ENCODE results near the gene KCNH5.
"Not testable (repeated sequence)": the region's sequence is repeated elsewhere in the genome, so short reads cannot be mapped to it uniquely, and the experiment has no call there.

The KCNH5 gene

DNA sequence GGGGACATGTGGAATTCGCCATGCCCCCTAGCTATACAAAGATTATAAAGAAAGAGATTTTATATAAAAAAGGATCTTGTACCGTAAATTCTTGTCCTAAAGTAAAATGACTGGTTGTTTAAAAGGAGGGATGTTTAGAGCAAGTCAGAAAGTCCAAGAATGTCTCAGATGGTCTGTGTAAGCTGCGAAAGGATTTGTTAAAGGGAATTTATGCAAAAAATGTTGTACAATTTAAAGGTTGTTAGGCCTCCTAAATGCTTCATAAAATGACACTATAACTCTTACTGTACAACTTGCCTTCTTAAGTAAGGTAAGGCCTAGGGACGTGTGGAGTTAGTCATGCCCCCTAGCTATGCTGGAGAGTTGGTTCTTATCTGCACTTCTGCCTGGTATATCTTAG, 237.6 kb downstream of the KCNH5 start:
- WGBS, result 78% methylated on average over 3 of the region's 4 CpGs
- Histone ChIP-seq H3K27ac (ENCODE audit: low read depth, low read length) (no peak overlapping the region), H3K9me3 (ENCODE audit: insufficient read depth, low read depth, low read length) (peaks cover 31% of the 10 kb centered on the region), H3K27me3 (ENCODE audit: insufficient read depth, low read length) (no peaks in the 10 kb centered on the region), H3K4me1 (ENCODE audit: insufficient read depth, low read length) (no peaks in the 10 kb centered on the region), H3K36me3 (ENCODE audit: insufficient read depth, low read length) (no peaks in the 10 kb centered on the region), H3K9ac (ENCODE audit: low read depth, low read length) (no peak overlapping the region), H3K4me3 (ENCODE audit: low read length) (no peak overlapping the region)

DNA sequence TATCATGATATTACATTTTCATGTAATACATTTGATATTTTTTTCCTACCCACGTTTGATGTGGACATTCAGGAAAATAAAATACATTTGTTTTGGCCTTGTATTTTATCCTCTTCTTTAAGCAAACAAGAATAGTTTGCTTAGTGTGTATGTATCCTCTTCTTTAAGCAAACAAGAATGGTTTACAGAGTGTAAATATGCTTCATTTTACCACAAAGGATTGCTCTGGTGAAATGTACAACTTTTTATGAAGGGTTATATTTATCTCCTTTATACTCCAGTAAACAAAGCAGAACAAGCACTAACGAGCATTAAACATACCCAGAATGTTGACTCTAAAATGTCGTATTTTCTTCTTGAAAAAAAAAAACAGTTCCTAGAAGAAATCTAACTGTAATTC, 244.7 kb downstream of the KCNH5 start:
- 100% methylated on average over 2 of the region's 3 CpGs for WGBS
- H3K9me3 ChIP-seq (ENCODE audit: insufficient read depth, low read depth, low read length), result no peaks in the 10 kb centered on the region; the same call in 1 of the 2 replicates

DNA sequence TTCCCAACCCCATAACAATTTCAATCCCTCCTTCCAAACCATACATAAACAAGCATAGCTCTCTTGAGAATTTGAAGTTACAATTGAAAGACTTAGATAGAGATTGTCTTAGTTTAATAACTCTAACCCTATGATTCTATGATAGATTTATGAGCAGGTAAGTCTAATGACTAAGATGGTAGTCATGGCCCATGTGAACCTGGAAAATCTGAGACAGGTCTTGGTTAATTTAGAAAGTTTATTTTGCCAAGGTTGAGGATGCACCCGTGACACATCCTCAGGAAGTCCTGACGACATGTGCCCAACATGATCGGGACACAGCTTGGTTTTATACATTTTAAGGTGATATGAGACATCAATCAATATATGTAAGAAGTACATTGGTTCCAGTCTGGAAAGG, 248.8 kb downstream of the KCNH5 start:
- Histone ChIP-seq H3K9ac (ENCODE audit: low read depth, low read length) (no peak overlapping the region), H3K27me3 (ENCODE audit: insufficient read depth, low read length) (no peaks in the 10 kb centered on the region), H3K9me3 (ENCODE audit: insufficient read depth, low read depth, low read length) (peaks cover 3% of the 10 kb centered on the region; the same call in 1 of the 2 replicates), H3K4me1 (ENCODE audit: insufficient read depth, low read length) (no peaks in the 10 kb centered on the region), H3K36me3 (ENCODE audit: insufficient read depth, low read length) (no peaks in the 10 kb centered on the region), H3K4me3 (ENCODE audit: low read length) (no peak overlapping the region), H3K27ac (ENCODE audit: low read depth, low read length) (no peak overlapping the region)
- WGBS, result over 99% methylated on average over 3 of the region's 3 CpGs

More for the DNA sequence above, 244.7 kb downstream of the KCNH5 start:
- Histone ChIP-seq H3K27ac (ENCODE audit: low read depth, low read length) (no peak overlapping the region), H3K4me3 (ENCODE audit: low read length) (no peak overlapping the region), H3K36me3 (ENCODE audit: insufficient read depth, low read length) (no peaks in the 10 kb centered on the region), H3K9ac (ENCODE audit: low read depth, low read length) (no peak overlapping the region), H3K4me1 (ENCODE audit: insufficient read depth, low read length) (no peaks in the 10 kb centered on the region), H3K27me3 (ENCODE audit: insufficient read depth, low read length) (no peaks in the 10 kb centered on the region)

DNA sequence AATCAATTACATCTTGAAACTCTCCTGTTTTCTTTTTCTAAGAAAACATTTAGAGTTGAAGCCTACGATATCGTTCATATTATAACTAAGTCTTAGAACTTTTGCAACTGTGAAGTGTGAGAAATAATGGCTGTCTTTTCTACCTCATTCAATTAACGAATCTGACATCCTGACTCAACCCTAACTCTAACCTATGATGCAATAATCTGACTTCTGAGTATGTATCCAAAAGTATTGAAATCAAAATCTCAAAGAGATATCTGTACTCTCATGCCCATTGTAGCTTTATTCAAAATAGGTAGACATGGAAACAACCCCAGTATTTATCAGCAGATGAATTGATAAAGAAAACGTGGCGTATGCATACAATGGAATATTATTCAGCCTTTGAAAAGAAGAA, 252.7 kb downstream of the KCNH5 start:
- H3K27ac ChIP-seq (ENCODE audit: low read depth, low read length), result no peak overlapping the region
- H3K4me1 ChIP-seq (ENCODE audit: insufficient read depth, low read length), result no peaks in the 10 kb centered on the region
- H3K9ac ChIP-seq (ENCODE audit: low read depth, low read length), result no peak overlapping the region
- H3K9me3 ChIP-seq (ENCODE audit: insufficient read depth, low read depth, low read length), result peaks cover 24% of the 10 kb centered on the region
- no peak overlapping the region for H3K4me3 ChIP-seq (ENCODE audit: low read length)
- WGBS, result 87% methylated on average over 4 of the region's 5 CpGs
- no peaks in the 10 kb centered on the region for H3K36me3 ChIP-seq (ENCODE audit: insufficient read depth, low read length)
- no peaks in the 10 kb centered on the region for H3K27me3 ChIP-seq (ENCODE audit: insufficient read depth, low read length)

DNA sequence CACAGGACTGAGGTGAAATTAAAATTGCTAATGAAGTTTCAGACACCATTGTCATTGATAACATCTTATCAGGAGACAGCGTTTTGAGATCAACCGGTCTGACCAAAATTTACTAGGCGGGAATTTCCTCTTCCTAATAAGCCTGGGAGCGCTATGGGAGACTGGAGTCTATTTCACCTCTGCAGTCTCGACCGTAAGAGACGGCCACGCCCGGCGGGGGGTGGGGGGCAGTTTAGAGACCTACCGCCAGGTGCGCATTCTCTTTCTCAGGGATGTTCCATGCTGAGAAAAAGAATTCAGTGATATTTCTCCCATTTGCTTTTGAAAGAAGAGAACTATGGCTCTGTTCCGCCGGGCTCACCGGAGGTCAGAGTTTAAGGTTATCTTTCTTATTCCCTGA, 263.9 kb downstream of the KCNH5 start:
- H3K27me3 ChIP-seq (ENCODE audit: insufficient read depth, low read length); H3K9ac ChIP-seq (ENCODE audit: low read depth, low read length); H3K36me3 ChIP-seq (ENCODE audit: insufficient read depth, low read length); H3K9me3 ChIP-seq (ENCODE audit: insufficient read depth, low read depth, low read length); H3K4me3 ChIP-seq (ENCODE audit: low read length): not testable (repeated sequence)
- 67% methylated on average over 15 of the region's 15 CpGs for WGBS
- Histone ChIP-seq H3K4me1 (ENCODE audit: insufficient read depth, low read length) (peaks cover 14% of the 10 kb centered on the region), H3K27ac (ENCODE audit: low read depth, low read length) (peak overlapping the region; percentile 73; the same call in 1 of the 2 replicates)

DNA sequence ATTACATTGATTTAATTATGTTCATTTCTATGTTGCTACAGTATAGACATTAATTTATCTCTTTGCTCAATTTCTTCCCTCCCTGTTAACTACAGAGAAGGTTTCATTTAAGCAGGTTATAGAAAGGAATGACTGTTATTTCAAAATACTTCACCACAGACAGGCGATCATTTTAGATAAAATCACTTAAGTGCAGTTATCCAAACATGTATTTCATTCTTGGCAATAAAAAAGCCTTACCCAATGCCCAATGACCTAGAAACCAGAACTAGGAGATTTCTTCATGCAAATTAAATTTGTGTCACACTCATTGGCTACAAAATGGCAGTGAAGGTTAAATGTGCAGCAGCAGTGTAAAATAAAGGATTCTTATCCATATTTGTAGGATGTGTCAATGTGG, 266.4 kb downstream of the KCNH5 start:
- no peak overlapping the region for H3K9ac ChIP-seq (ENCODE audit: low read depth, low read length)
- peaks cover 8% of the 10 kb centered on the region; the same call in 1 of the 2 replicates for H3K27me3 ChIP-seq (ENCODE audit: insufficient read depth, low read length)
- H3K9me3 ChIP-seq (ENCODE audit: insufficient read depth, low read depth, low read length), result no peaks in the 10 kb centered on the region
- H3K4me3 ChIP-seq (ENCODE audit: low read length), result no peak overlapping the region
- no peak overlapping the region for H3K27ac ChIP-seq (ENCODE audit: low read depth, low read length)
- no peaks in the 10 kb centered on the region for H3K36me3 ChIP-seq (ENCODE audit: insufficient read depth, low read length)
- WGBS, result 90% methylated on average over 1 of the region's 1 CpG
- H3K4me1 ChIP-seq (ENCODE audit: insufficient read depth, low read length), result peaks cover 12% of the 10 kb centered on the region

DNA sequence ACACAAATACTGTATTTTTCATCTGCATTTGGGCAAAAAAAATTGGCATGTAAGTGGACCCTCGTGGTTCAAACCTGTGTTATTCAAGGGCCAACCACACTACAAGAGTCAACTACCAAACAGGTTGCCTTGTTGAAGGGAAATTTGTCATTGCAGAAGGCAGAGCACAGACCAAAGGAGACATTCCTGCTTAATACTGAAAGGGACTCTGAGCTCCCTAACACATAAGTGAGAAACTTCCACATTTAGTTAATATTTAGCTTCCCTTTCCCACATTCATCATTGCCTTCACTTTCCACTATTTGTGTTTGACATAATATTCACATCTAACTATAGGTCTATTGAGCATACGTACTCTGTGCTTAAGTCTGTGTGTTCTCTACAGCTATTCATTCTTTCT, 266.9 kb downstream of the KCNH5 start:
- Histone ChIP-seq H3K36me3 (ENCODE audit: insufficient read depth, low read length) (no peaks in the 10 kb centered on the region), H3K27ac (ENCODE audit: low read depth, low read length) (no peak overlapping the region), H3K4me1 (ENCODE audit: insufficient read depth, low read length) (peaks cover 12% of the 10 kb centered on the region), H3K4me3 (ENCODE audit: low read length) (no peak overlapping the region), H3K27me3 (ENCODE audit: insufficient read depth, low read length) (peaks cover 8% of the 10 kb centered on the region; the same call in 1 of the 2 replicates), H3K9me3 (ENCODE audit: insufficient read depth, low read depth, low read length) (no peaks in the 10 kb centered on the region), H3K9ac (ENCODE audit: low read depth, low read length) (no peak overlapping the region)
- WGBS, result 100% methylated on average over 2 of the region's 2 CpGs

DNA sequence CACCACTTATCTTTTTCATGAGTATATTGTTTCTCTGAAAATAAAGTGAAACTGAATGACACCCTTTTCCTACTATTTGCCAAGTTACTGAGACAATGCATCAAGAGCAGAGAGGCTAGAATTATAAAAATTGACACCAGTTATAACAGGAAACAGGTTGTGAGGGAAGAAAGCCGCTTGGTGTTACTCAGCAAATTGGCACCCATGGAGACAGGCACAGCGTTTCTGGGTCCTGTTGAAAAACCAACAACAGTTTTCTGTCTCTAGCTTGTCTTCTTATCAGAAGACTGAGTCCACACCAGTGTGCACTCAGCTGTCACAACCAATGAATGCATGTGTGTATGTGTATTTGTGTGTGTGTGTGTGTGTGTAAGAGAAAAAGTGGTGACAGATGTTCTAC, 267.7 kb downstream of the KCNH5 start:
- 96% methylated on average over 2 of the region's 2 CpGs for WGBS
- Histone ChIP-seq H3K9ac (ENCODE audit: low read depth, low read length) (no peak overlapping the region), H3K36me3 (ENCODE audit: insufficient read depth, low read length) (no peaks in the 10 kb centered on the region), H3K27ac (ENCODE audit: low read depth, low read length) (no peak overlapping the region), H3K9me3 (ENCODE audit: insufficient read depth, low read depth, low read length) (no peaks in the 10 kb centered on the region), H3K27me3 (ENCODE audit: insufficient read depth, low read length) (peaks cover 8% of the 10 kb centered on the region; the same call in 1 of the 2 replicates), H3K4me1 (ENCODE audit: insufficient read depth, low read length) (peaks cover 12% of the 10 kb centered on the region), H3K4me3 (ENCODE audit: low read length) (no peak overlapping the region)

DNA sequence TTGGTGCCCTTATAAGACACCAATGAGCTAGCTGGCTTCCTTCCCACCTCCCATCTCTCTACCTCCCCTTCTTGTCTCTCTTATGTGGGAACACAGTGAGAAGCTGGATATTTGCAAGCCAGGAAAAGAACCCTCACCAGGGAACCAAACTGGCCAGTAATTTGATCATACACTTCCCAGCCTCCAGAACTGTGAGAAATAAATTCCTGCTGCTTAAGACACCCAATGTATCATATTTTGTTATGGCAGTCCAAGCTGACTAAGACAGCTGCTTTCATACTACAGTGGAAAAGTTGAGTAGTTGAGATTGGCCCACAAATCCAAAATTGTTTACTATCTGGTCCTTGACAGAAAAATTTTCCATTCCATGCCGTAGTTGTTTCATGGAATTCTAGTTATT, 269.0 kb downstream of the KCNH5 start:
- Histone ChIP-seq H3K9ac (ENCODE audit: low read depth, low read length) (no peak overlapping the region), H3K4me3 (ENCODE audit: low read length) (no peak overlapping the region), H3K9me3 (ENCODE audit: insufficient read depth, low read depth, low read length) (no peaks in the 10 kb centered on the region), H3K27ac (ENCODE audit: low read depth, low read length) (no peak overlapping the region), H3K4me1 (ENCODE audit: insufficient read depth, low read length) (peaks cover 6% of the 10 kb centered on the region), H3K36me3 (ENCODE audit: insufficient read depth, low read length) (no peaks in the 10 kb centered on the region), H3K27me3 (ENCODE audit: insufficient read depth, low read length) (peaks cover 8% of the 10 kb centered on the region; the same call in 1 of the 2 replicates)
- WGBS, result 95% methylated on average over 1 of the region's 1 CpG

DNA sequence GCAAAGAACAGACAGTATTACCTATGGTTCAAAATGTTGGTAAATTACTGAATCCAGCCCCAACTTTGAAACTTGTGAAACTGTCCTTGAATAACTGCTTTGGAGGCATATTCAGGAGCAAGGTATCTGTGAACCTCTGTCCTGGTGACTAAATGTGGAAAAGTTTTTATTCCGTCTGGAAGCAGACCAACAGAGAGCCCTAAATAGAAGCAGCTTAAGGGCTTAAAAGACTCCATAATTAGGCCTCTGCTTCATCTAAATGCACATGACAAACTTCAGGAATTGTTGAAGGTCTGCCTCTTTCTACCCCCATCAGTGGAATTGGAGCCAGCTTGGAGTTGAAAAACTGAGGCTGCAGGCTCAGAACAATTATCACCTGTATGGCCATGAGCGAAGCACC, 276.5 kb downstream of the KCNH5 start:
- no peak overlapping the region for H3K4me3 ChIP-seq (ENCODE audit: low read length)
- WGBS, result 89% methylated on average over 2 of the region's 2 CpGs
- H3K27ac ChIP-seq (ENCODE audit: low read depth, low read length), result no peak overlapping the region
- no peak overlapping the region for H3K9ac ChIP-seq (ENCODE audit: low read depth, low read length)
- no peaks in the 10 kb centered on the region for H3K27me3 ChIP-seq (ENCODE audit: insufficient read depth, low read length)
- no peaks in the 10 kb centered on the region for H3K9me3 ChIP-seq (ENCODE audit: insufficient read depth, low read depth, low read length)
- H3K4me1 ChIP-seq (ENCODE audit: insufficient read depth, low read length), result no peaks in the 10 kb centered on the region
- H3K36me3 ChIP-seq (ENCODE audit: insufficient read depth, low read length), result no peaks in the 10 kb centered on the region

DNA sequence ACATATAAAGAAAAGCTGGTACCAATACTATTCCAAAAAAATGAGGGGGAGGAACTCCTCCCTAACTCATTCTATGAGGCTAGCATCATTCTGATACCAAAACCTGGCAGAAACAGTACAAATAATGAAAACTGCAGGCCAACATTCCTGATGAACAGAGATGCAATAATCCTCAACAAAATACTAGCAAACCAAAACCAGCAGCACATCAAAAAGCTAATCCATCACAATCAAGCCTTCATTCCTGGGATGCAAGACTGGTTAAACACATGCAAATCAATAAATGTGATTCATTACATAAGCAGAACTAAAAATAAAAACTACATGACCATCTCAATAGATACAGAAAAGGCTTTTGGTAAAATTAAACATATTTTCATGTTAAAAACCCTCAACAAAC, 281.3 kb downstream of the KCNH5 start:
- Histone ChIP-seq H3K27ac (ENCODE audit: low read depth, low read length) (no peak overlapping the region), H3K36me3 (ENCODE audit: insufficient read depth, low read length) (no peaks in the 10 kb centered on the region), H3K4me3 (ENCODE audit: low read length) (no peak overlapping the region), H3K4me1 (ENCODE audit: insufficient read depth, low read length) (peaks cover 10% of the 10 kb centered on the region), H3K9me3 (ENCODE audit: insufficient read depth, low read depth, low read length) (no peaks in the 10 kb centered on the region), H3K27me3 (ENCODE audit: insufficient read depth, low read length) (no peaks in the 10 kb centered on the region), H3K9ac (ENCODE audit: low read depth, low read length) (no peak overlapping the region)

DNA sequence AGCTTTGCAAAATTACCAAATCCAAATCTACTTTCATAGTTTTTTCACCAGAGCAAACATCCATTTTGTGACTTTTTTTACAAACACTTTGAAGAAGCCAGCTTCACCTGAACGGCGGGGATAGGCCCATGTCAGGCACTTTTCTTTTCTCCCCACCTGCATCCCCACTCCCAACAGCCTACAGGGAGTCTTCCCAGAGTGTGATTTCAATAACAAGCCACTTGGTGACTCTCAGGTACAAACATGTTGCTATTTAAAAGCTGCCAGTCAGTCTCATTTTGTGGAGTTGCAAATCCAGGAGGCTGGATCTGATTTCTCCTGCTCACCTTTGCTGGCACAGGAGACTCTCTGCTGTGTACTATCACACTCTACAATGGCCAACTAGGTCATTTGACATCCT, 285.5 kb downstream of the KCNH5 start:
- Histone ChIP-seq H3K27ac (ENCODE audit: low read depth, low read length) (peak overlapping the region; percentile 37; the same call in 1 of the 2 replicates), H3K4me3 (ENCODE audit: low read length) (no peak overlapping the region), H3K9ac (ENCODE audit: low read depth, low read length) (no peak overlapping the region), H3K36me3 (ENCODE audit: insufficient read depth, low read length) (no peaks in the 10 kb centered on the region), H3K4me1 (ENCODE audit: insufficient read depth, low read length) (peaks cover 10% of the 10 kb centered on the region), H3K27me3 (ENCODE audit: insufficient read depth, low read length) (no peaks in the 10 kb centered on the region), H3K9me3 (ENCODE audit: insufficient read depth, low read depth, low read length) (peaks cover 5% of the 10 kb centered on the region; the same call in 1 of the 2 replicates)
- 61% methylated on average over 2 of the region's 2 CpGs for WGBS
